HG03196 (cell line): ENCODE results near the gene RSPH10B.
"Not testable (repeated sequence)": the region's sequence is repeated elsewhere in the genome, so short reads cannot be mapped to it uniquely, and the experiment has no call there.

Experiments
- ATAC-seq: cut with Tn5 transposase; IDR thresholded peaks from one replicate; pipeline ENCODE4 v1.9.1; 2021; ENCODE audit not compliant: unreplicated experiment

RSPH10B gene

DNA sequence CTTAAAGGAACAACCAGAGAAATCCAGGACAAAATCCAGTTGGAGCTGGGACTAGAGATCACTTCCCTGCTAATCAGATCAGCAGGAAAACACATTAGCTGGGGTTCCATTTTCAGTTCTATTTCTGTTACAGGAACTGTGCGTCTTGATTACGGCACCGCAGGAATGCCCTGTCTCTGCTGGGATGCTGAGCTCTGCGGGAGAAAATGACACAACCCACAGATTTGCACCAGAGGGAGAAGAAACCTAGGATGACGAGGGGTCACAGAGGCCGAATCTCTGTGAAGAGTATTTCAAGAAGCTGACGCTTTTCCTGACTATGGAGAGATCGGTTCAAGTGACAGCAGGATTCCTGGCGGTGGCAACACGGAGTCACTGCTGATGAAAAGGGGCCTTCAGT is 40.2 kb downstream of the RSPH10B start:
- not testable (repeated sequence) for ATAC-seq

DNA sequence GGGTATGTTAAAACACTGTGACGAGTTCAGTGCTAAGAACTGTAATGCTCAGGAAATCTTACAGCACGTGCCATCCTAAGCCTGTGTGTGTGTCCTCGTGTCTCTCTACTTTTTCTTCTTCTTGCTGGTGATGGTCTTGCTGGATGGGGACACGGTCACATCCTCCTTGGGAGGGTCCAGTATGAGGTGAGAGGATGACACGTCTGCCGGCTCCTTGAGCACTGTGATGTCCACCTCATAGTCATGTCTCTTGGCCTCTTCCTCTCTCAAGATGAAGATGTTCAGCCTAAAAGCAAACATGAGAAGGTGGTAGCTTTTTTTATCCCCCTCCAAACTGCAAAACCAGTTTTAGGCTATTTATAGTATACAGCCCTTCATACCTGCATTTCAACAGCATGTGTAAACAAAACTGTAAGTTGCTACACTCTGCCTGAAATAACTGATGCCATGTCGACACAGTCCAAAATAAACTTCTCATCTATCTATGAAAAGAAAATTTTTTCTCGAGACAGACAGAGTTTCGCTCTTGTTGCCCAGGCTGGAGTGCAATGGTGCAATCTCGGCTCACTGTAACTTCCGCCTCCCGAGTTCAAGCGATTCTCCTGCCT is 44.1 kb downstream of the RSPH10B start:
- not testable (repeated sequence) for ATAC-seq

DNA sequence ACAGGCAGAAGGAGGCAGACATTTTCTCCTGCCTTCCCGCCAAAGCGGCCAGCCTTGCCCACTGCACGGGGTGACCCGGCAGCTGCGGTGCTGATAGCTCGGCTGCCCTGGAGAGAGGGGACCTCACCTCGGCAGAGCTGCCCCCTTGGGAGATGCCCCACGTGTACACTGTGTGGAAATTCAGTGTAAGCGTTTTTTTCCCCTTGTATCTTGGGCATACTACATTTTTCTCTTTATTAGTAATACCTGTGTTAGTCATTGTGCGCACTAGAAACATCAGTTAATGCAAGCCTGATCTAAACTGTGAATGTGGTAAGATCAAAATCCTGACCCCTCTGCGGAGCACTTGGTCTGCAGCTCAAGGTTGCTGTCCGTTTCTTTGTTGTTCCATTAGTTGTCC is 45.9 kb downstream of the RSPH10B start:
- ATAC-seq = not testable (repeated sequence)

DNA sequence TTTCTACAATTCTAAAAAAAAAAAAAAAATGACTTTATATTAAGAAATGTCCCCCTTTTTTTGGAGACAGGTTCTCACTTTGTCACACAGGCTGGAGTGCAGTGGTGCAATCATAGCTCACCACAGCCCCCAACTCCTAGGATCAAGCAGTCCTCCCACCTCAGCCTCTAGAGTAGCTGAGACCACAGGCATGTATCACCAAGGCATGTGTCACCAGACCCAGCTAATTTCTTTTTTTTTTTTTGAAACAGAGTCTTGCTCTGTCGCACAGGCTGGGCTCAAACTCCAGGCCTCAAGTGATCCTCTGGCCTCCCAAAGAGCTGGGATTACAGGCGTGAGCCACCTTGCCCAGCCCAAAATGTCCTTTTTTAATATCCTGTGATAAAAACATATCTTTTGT is 46.3 kb downstream of the RSPH10B start:
- not testable (repeated sequence) for ATAC-seq

DNA sequence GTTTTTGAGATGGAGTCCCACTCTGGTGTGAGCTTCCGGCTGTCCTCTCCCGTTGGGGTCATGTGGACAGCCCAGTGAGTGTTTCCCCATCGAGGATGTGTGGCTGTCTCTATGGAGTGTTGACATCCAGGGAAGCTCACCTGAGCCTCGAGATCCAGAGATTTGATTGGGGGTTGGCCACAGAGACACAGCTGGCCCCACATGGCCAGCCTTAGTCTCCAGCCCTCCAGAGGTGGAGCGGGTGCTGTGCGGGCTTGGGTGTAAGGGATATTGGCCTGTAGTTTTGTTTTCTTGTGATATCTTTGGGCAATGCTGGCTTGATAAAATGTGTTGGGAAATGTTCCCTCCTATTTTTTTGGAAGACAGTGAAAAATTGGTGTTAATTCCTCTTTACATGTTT is 54.0 kb downstream of the RSPH10B start:
- ATAC-seq = not testable (repeated sequence)

DNA sequence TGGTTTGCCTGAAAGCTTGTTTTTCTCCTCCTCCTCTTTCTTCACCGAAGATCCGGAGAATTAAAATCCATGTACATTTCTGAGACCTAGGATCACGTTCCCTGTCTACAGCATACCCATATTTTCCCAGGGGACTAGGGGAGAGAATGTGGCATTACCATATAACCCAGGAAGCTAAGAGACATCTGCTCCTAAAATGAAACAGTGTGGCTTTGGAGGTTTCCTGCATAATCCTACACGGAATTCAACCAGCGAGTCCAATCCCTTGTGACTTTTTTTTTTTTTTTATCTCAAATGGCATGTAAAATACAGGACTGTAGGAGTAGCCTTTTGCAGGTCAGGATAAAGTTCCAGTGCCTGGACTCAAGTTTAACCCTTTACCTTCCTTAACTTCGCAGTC is 61.7 kb downstream of the RSPH10B start:
- ATAC-seq = not testable (repeated sequence)

DNA sequence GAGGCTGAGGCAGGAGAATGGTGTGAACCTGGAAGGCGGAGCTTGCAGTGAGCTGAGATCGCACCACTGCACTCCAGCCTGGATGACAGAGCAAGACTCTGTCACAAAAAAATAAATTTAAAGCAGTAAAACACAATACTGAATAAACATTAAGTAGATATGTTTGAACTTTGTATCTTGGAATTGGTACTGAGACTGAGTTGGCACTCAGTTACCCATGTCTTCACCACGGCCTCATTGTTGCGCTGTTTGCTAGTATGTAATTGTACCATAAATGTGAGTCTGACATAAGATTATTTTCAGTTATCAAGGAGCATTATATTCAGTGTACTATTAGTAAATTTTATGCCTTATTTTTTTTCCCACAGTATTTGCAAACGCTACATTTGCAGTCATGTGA is 65.8 kb downstream of the RSPH10B start:
- ATAC-seq = not testable (repeated sequence)

DNA sequence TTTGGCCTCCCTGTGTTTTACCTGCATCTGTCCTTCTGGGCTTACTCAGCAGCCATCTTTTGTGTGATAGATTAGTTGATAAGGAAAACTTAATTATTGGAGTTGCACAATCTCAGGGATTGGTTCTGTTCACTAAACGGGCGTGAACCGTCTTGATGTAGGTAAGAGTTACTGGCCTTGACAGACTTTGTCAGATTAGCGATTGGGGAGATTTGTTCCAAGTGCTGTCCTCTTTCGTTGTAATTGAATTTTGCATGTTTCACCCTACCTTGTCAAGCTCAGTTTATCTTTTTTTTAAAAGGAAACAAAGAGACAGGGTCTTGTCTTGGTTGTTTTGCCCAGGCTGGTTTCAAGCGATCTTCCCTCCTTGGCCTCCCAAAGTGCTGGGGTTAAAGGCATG is 67.5 kb downstream of the RSPH10B start:
- ATAC-seq = not testable (repeated sequence)

DNA sequence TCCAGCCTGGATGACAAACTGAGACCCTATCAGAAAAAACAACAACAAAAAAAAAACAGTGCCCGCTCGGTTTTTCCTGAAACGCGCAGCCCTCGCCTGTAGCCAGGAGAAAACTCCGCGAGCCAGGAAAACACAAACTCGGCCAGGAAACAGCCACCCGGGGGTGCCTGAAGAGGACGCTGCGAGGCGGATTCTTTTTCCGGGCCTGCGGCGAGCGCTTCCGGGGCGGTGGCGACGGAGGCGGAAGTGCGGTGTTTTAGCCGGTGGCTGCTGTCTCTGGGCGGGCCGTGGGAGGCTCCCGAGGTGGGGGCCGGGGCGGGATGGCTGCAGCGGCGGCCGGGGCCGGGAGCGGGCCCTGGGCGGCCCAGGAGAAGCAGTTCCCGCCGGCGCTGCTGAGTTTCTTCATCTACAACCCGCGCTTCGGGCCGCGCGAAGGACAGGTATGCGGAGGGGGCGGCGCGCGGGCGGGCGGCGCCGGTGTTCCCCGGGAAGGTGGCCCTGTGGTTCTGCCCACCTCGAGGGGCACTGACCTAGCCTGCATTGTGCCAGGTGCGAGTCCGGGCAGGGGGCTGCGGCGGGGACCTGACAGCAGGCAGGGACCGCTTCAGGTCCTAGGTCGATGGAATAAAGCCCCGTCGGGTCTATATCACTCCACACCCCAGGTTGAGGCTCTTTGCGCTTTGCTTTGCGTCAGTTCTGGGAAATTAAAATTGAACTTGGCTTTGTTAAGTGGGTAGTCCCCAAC is 71.8 kb downstream of the RSPH10B start, which contains the start of gene CCZ1:
Gene CCZ1, plus strand, starts transcription at position 254 of the 745 bp plus-strand sequence. Its CDS starts 67 bp downstream, at position 321.
- ATAC-seq = peak; percentile 78

DNA sequence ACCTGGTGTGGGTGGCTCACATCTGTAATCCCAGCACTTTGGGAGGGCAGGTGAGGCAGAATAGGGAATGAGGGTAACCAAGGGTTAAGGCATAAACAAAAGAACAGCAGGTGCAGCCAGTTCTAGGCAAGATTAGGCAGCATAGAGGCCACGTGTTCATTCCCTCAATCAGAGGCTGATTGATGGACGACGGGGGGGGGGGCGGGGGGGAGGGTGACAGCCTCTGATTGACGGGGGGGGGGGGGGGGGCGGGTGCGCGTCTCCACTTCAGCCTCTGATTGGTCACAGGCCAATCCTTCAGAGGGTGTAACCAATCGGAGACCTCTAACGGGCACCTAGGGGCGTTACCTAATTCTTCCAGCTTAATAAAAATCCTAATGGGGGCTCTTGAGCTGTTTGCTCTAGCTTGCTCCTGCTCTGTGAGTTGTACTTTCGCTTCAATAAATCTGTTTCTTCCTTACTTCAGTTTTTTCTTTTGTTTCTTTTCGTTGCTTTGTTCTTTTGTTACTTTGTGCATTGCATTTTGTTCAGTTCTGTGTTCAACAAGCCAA is 73.0 kb downstream of the RSPH10B start:
- ATAC-seq = not testable (repeated sequence)

DNA sequence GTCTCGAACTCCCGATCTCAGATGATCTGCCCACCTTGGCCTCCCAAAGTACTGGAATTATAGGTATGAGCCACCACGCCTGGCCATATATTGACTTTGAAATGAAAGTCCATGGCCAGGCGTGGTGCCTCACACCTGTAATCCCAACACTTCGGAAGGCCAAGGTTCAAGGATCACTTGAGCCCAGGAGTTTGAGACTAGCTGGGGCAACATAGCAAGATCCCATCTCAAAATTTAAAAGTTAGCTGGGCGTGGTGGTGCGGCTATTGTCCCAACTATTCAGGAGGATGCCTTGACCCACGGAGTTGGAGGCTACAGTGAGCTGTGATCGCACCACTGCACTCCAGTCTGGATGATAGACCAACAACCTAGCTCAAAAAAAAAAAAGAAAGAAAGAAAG is 78.0 kb downstream of the RSPH10B start:
- no peak for ATAC-seq

DNA sequence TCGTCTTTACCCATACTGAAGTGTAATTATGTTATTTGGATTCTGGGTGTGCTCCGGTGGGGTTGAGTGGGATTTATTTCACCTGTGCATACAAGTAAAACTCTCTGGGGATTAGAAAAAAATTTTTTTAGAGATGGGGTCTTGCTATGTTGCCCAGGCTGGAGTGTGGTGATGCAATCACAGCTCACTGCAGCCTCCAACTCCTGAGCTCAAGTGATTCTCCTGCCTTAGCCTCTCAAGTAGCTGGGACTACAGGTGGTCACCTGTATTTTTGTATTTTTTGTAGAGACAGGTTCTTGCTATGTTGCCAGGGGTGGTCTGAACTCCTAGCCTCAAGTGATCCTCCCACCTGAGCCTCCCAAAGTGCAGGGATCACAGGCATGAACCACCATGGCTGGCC is 80.2 kb downstream of the RSPH10B start:
- not testable (repeated sequence) for ATAC-seq

DNA sequence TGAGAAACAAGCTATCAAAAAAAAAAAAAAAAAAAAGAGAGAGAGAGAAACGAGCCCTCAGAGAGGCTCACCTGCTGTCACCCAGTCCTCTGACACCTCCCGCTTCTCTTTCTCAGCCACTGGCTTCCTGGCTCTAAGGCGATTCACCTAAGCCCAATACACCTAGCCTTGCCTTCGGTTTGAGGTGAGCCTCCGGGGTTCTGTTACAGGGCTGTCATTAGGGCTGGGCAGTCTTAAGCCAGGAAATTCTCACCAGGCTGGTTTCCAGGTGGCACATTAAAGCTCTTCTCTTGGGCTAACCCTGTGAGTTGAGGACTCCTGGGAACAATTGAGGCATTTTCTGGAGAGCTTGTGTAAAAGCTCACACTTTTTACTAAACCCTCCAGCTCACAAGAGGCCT is 82.5 kb downstream of the RSPH10B start:
- ATAC-seq = not testable (repeated sequence)

DNA sequence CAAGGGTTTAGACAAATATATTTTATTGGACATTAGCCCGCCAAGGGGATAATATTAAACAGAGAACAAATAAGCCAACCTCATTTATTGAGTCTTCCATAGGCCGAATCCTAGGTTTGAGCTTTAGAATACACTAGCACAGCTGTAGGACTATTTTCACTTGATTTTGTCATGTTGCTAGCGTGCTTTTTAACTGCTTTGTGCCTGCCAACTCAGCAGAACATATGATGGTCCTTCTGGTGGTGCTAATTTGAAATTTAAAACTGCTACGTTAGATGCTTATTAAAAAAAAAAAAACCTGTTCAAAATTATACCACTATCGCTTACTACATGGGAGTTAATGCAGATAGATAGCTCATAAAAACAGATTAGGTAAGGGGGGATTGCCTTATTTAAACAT is 86.1 kb downstream of the RSPH10B start:
- ATAC-seq = not testable (repeated sequence)

DNA sequence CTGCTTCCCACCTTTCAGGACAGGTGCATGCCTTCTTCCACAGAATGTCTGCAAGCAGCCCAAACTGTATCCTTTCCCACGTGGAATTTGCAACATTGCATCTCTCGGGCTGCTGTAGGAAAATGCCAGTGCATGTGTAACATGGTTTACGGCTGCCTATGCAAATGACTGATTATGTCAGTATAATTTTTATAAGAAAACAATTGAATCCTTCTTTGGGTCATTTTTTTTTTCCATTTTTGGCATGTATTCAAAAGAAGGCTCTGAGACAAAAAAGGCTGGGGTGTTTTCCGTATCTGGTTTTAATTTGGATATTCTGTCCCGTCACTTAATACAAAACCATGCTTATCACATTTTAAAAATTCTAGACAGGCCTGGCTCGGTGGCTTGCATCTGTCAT is 90.4 kb downstream of the RSPH10B start:
- not testable (repeated sequence) for ATAC-seq

DNA sequence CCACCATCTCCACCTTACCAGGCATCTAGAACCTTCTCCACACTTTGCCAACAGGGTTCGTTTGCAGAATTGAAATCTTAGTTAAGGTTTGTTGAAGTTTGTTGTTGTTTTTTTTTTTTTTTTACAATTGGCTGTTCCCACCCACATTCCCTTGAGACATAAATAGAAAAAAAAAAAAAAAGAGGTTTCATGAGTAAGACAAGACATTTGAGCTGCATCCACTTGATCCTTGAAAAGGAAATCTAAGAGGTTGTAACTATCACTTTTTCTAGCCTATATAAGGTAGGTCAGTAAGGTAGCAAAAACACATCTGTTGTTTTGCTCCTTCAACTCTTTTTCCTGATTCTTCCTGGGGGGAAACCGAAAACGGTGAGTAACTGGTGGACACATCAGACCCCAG is 90.9 kb downstream of the RSPH10B start:
- not testable (repeated sequence) for ATAC-seq
